Panc1 (cell line): ENCODE data around the gene WDR48.

Source experiments
- CTCF ChIP-seq: fragments of 450-650 bp; IDR thresholded peaks from 2 replicates; pipeline ENCODE4 v1.5.1; 2017; ENCODE audit warnings: mild to moderate bottlenecking
- POLR2AphosphoS5 ChIP-seq: IDR thresholded peaks from 2 replicates; pipeline ENCODE4 v1.6.1; 2012; ENCODE audit warnings: mild to moderate bottlenecking, low read depth, low read length, moderate library complexity
- REST ChIP-seq, 2 experiments: IDR thresholded peaks; 2 replicates each; pipeline ENCODE4 v1.6.1; 2011 to 2012; ENCODE audit warnings: low read depth in 2 of 2, control low read depth in 1 of 2, low read length in 1 of 2, mild to moderate bottlenecking in 1 of 2, moderate library complexity in 1 of 2; ENCODE audit not compliant: insufficient read depth in 1 of 2

GRCh38 chr3:39137991-39138803 lies 86.4 kb downstream of the WDR48 start:
- no peak for TF ChIP-seq REST (IDR thresholded peaks at IDR 0.05; ENCODE audit: insufficient read depth in 1 of 2, low read depth in 2 of 2, low read length in 1 of 2)
- no peak for TF ChIP-seq CTCF
- TF ChIP-seq POLR2AphosphoS5: no peak
